GM23338 (cell line): ENCODE results near the gene PSAPL1. TPM values are rescaled to one million over a fixed set of nuclear protein-coding genes. Genes with fewer than 3 reads are reported as not detected.

ENCODE experiments used
- ATAC-seq: fragments of 200-7000 bp; cut with Tn5 transposase; 3 replicates; pipeline ENCODE4 v1.9.1; 2020
- DNase-seq: peaks from one replicate; pipeline ENCODE4 v3.0.0-alpha.2; 2015; ENCODE audit warnings: low spot score
- H2AFZ ChIP-seq: fragments of 200-600 bp; sonication (generic); 2 replicates; pipeline ENCODE4 v1.8.0; 2016; ENCODE audit warnings: antibody characterized with exemption, mild to moderate bottlenecking, moderate library complexity
- H3F3A ChIP-seq: fragments of 200-600 bp; sonication (generic); replicated peaks from 2 replicates; pipeline ENCODE4 v1.8.0; 2017; ENCODE audit warnings: antibody characterized with exemption, mixed run types, low read depth
- H3K27ac ChIP-seq: fragments of 200-600 bp; sonication (generic); 2 replicates; pipeline ENCODE4 v1.6.1; 2016; ENCODE audit warnings: low read depth
- H3K27me3 ChIP-seq: fragments of 200-600 bp; sonication (generic); 2 replicates; pipeline ENCODE4 v1.8.0; 2016; ENCODE audit warnings: mild to moderate bottlenecking, mixed run types, moderate library complexity; ENCODE audit not compliant: insufficient read depth
- H3K36me3 ChIP-seq: fragments of 200-600 bp; sonication (generic); 2 replicates; pipeline ENCODE4 v1.8.0; 2016; ENCODE audit warnings: mild to moderate bottlenecking; ENCODE audit not compliant: insufficient read depth
- H3K4me1 ChIP-seq: fragments of 200-600 bp; sonication (generic); 2 replicates; pipeline ENCODE4 v1.8.0; 2016; ENCODE audit warnings: mild to moderate bottlenecking, moderate library complexity; ENCODE audit not compliant: insufficient read depth
- H3K4me2 ChIP-seq: fragments of 200-600 bp; sonication (generic); 2 replicates; pipeline ENCODE4 v1.7.1; 2017; ENCODE audit warnings: mixed run types
- H3K4me3 ChIP-seq: fragments of 200-600 bp; sonication (generic); 2 replicates; pipeline ENCODE4 v1.6.1; 2016; ENCODE audit warnings: mixed run types
- H3K79me2 ChIP-seq: fragments of 200-600 bp; sonication (generic); replicated peaks from 2 replicates; pipeline ENCODE4 v1.8.0; 2017; ENCODE audit warnings: mild to moderate bottlenecking; ENCODE audit not compliant: insufficient read depth
- H3K9me2 ChIP-seq: fragments of 200-600 bp; sonication (generic); 2 replicates; pipeline ENCODE4 v1.8.0; 2017; ENCODE audit not compliant: insufficient read depth
- H4K20me1 ChIP-seq: fragments of 200-600 bp; sonication (generic); replicated peaks from 2 replicates; pipeline ENCODE4 v1.8.0; 2017; ENCODE audit warnings: mild to moderate bottlenecking; ENCODE audit not compliant: insufficient read depth
- H3K27ac Mint-ChIP-seq: 2 replicates; pipeline ENCODE4 v1.8.0; 2020; ENCODE audit warnings: inconsistent platforms, mild to moderate bottlenecking, moderate library complexity, mixed read lengths
- H3K27me3 Mint-ChIP-seq: 3 replicates; pipeline ENCODE4 v1.8.0; 2022; ENCODE audit warnings: low read depth, mild to moderate bottlenecking, moderate library complexity, mixed read lengths, inconsistent platforms; ENCODE audit not compliant: insufficient read depth, poor library complexity
- H3K36me3 Mint-ChIP-seq: 3 replicates; pipeline ENCODE4 v1.8.0; 2021; ENCODE audit warnings: low read depth, mild to moderate bottlenecking, inconsistent platforms, moderate library complexity, mixed read lengths
- H3K4me1 Mint-ChIP-seq: 3 replicates; pipeline ENCODE4 v1.8.0; 2020; ENCODE audit warnings: mild to moderate bottlenecking, inconsistent platforms, mixed read lengths
- H3K4me3 Mint-ChIP-seq: 3 replicates; pipeline ENCODE4 v1.8.0; 2021; ENCODE audit warnings: moderate library complexity, mild to moderate bottlenecking, inconsistent platforms, mixed read lengths
- H3K9me3 Mint-ChIP-seq: 3 replicates; pipeline ENCODE4 v1.8.0; 2020; ENCODE audit warnings: moderate library complexity, mild to moderate bottlenecking, inconsistent platforms, mixed read lengths
- EZH2 ChIP-seq: fragments of 200-600 bp; sonication (generic); IDR thresholded peaks from one replicate; pipeline ENCODE4 v1.8.0; 2017; ENCODE audit warnings: antibody characterized with exemption, mild to moderate bottlenecking, low read depth; ENCODE audit not compliant: unreplicated experiment
- EZH2phosphoT487 ChIP-seq: fragments of 200-600 bp; sonication (generic); IDR thresholded peaks from one replicate; pipeline ENCODE4 v1.8.1; 2018; ENCODE audit warnings: antibody characterized with exemption; ENCODE audit not compliant: unreplicated experiment
- JUNB ChIP-seq: IDR thresholded peaks from one replicate; pipeline ENCODE4 v1.6.1; 2016; ENCODE audit warnings: antibody characterized with exemption; ENCODE audit not compliant: unreplicated experiment
- REST ChIP-seq: IDR thresholded peaks from one replicate; pipeline ENCODE4 v1.6.1; 2018; ENCODE audit warnings: antibody characterized with exemption; ENCODE audit not compliant: unreplicated experiment
- STAT1 ChIP-seq: IDR thresholded peaks from one replicate; pipeline ENCODE4 v1.6.1; 2016; ENCODE audit warnings: antibody characterized with exemption; ENCODE audit not compliant: unreplicated experiment
- ZNF331 ChIP-seq: fragments of 250-450 bp; sonication (Bioruptor Pico); IDR thresholded peaks from 2 replicates; pipeline ENCODE4 v1.5.0; 2020; ENCODE audit warnings: low read depth, mild to moderate bottlenecking, moderate library complexity
- ZNF462 ChIP-seq: fragments of 250-450 bp; sonication (Bioruptor Pico); IDR thresholded peaks from 2 replicates; pipeline ENCODE4 v1.5.0; 2020; ENCODE audit warnings: mild to moderate bottlenecking, moderate library complexity
- polyA plus RNA-seq: library from polyadenylated mRNA; unstranded; fragments of >200 nt; fragmentation: Nextera tagmentation; extraction: Ambion mirVana; gene quantifications from 2 replicates; pipeline ENCODE4 v1.2.1, GENCODE V29; 2016
- total RNA-seq: library from RNA; depleted of rRNA; stranded (reverse); fragments of >200 nt; shearing (Covaris generic); gene quantifications from 2 replicates; pipeline ENCODE4 v1.2.3, GENCODE V29; 2014

Gene PSAPL1
- total and polyA plus RNA-seq, 2 experiments from 2014 or later = not detected

GRCh38 chr4:7477695-7478094 is 43.0 kb upstream of the PSAPL1 start:
- no peak for TF ChIP-seq JUNB
- TF ChIP-seq REST = no peak
- TF ChIP-seq ZNF331 (CRISPR knock-in tag) = no peak
- no peaks in the 10 kb centered on the region for H3K9me3 Mint-ChIP-seq
- Histone ChIP-seq H3K36me3 (no peaks in the 10 kb centered on the region), H3K27me3 (no peaks in the 10 kb centered on the region), H4K20me1 (no peaks in the 10 kb centered on the region), H3K4me2 (no peak overlapping the region), H3K27ac (no peak overlapping the region), H2AFZ (no peak overlapping the region), H3K79me2 (no peaks in the 10 kb centered on the region), H3F3A (no peaks in the 10 kb centered on the region), H3K9me2 (no peaks in the 10 kb centered on the region), H3K4me1 (no peaks in the 10 kb centered on the region), H3K4me3 (no peak overlapping the region)
- H3K4me1 Mint-ChIP-seq = peaks cover 4% of the 10 kb centered on the region
- no peak overlapping the region for H3K27ac Mint-ChIP-seq
- DNase-seq (no peak), ATAC-seq (no peak)
- peaks cover 15% of the 10 kb centered on the region for H3K27me3 Mint-ChIP-seq
- H3K36me3 Mint-ChIP-seq = no peaks in the 10 kb centered on the region; the same call in 2 of the 3 replicates
- H3K4me3 Mint-ChIP-seq = no peak overlapping the region

GRCh38 chr4:7476820-7477219 is 42.1 kb upstream of the PSAPL1 start:
- no peaks in the 10 kb centered on the region for H3K9me2 ChIP-seq
- TF ChIP-seq EZH2phosphoT487 = no peak
- TF ChIP-seq EZH2 = no peak
- no peak for TF ChIP-seq ZNF462
- no peak for TF ChIP-seq STAT1
- no peak for TF ChIP-seq ZNF331 (CRISPR knock-in tag)
- no peak for TF ChIP-seq REST
- no peak for TF ChIP-seq JUNB
- DNase-seq (no peak), ATAC-seq (no peak)
- no peak overlapping the region for H2AFZ ChIP-seq
- H3F3A ChIP-seq = no peaks in the 10 kb centered on the region
- peaks cover 21% of the 10 kb centered on the region for H3K27me3 Mint-ChIP-seq
- no peaks in the 10 kb centered on the region for H4K20me1 ChIP-seq
- H3K27ac Mint-ChIP-seq = no peak overlapping the region
- H3K36me3 ChIP-seq = no peaks in the 10 kb centered on the region
- H3K27me3 ChIP-seq = no peaks in the 10 kb centered on the region
- no peaks in the 10 kb centered on the region for H3K9me3 Mint-ChIP-seq
- no peak overlapping the region for H3K4me3 ChIP-seq
- H3K79me2 ChIP-seq = no peaks in the 10 kb centered on the region
- no peak overlapping the region for H3K4me3 Mint-ChIP-seq
- H3K36me3 Mint-ChIP-seq = no peaks in the 10 kb centered on the region; the same call in 2 of the 3 replicates
- H3K4me1 Mint-ChIP-seq = peaks cover 13% of the 10 kb centered on the region
- H3K4me2 ChIP-seq = no peak overlapping the region
- H3K4me1 ChIP-seq = no peaks in the 10 kb centered on the region
- no peak overlapping the region for H3K27ac ChIP-seq
